Keratinocyte (primary cell): Measurements from ENCODE around the gene FGFR3. TPM values are rescaled to one million over a fixed set of nuclear protein-coding genes. Genes with fewer than 3 reads are reported as not detected.

Source experiments
- DNase-seq: peaks from one replicate; pipeline ENCODE4 v3.0.0-alpha.2; 2011; ENCODE audit warnings: low read depth, missing footprints, low spot score
- FAIRE-seq: peaks from 2 replicates; lab custom pipeline; 2011; peaks lifted over from hg19 to GRCh38; lab: Jason Lieb, UNC
- H2AFZ ChIP-seq: 2 replicates; pipeline ENCODE4 v1.6.0; 2012; ENCODE audit warnings: low read length, control low read depth, inconsistent platforms; ENCODE audit not compliant: control insufficient read depth
- H3K27ac ChIP-seq: 2 replicates; pipeline ENCODE4 v1.5.1; 2011; ENCODE audit warnings: low read length; ENCODE audit not compliant: control insufficient read depth, insufficient read depth
- H3K27me3 ChIP-seq: 3 replicates; pipeline ENCODE4 v1.6.0; 2011; ENCODE audit warnings: low read length; ENCODE audit not compliant: control insufficient read depth, insufficient read depth; ENCODE audit errors: extremely low read depth
- H3K36me3 ChIP-seq, 2 experiments: 2 replicates in 1 of 2; 3 replicates in 1 of 2; pipeline ENCODE4 v1.5.1; 2011; ENCODE audit warnings: low read length in 2 of 2, mild to moderate bottlenecking in 1 of 2; ENCODE audit not compliant: control insufficient read depth in 2 of 2, insufficient read depth in 2 of 2; ENCODE audit errors: extremely low read depth in 1 of 2
- H3K4me1 ChIP-seq: 3 replicates; pipeline ENCODE4 v1.5.1; 2011; ENCODE audit warnings: low read length; ENCODE audit not compliant: control insufficient read depth, insufficient read depth; ENCODE audit errors: extremely low read depth
- H3K4me2 ChIP-seq: 3 replicates; pipeline ENCODE4 v1.6.0; 2011; ENCODE audit warnings: low read depth, low read length; ENCODE audit not compliant: control insufficient read depth, insufficient read depth; ENCODE audit errors: extremely low read depth
- H3K4me3 ChIP-seq, 3 experiments: fragments of 200-600 bp in 1 of 3; sonication (generic) in 1 of 3; 2 replicates in 2 of 3; 3 replicates in 1 of 3; pipeline ENCODE4 v1.5.1; 2011 to 2016; ENCODE audit warnings: low read length in 3 of 3, mild to moderate bottlenecking in 3 of 3, control low read depth in 2 of 3, inconsistent platforms in 1 of 3, low read depth in 1 of 3, mixed read lengths in 1 of 3, mixed run types in 1 of 3, moderate library complexity in 1 of 3; ENCODE audit not compliant: control insufficient read depth in 2 of 3, insufficient read depth in 2 of 3; ENCODE audit errors: extremely low read depth in 1 of 3
- H3K79me2 ChIP-seq: 2 replicates; pipeline ENCODE4 v1.6.0; 2012; ENCODE audit warnings: low read length; ENCODE audit not compliant: control insufficient read depth, insufficient read depth
- H3K9ac ChIP-seq: 3 replicates; pipeline ENCODE4 v1.6.0; 2011; ENCODE audit warnings: low read length; ENCODE audit not compliant: control insufficient read depth, insufficient read depth; ENCODE audit errors: extremely low read depth
- H3K9me1 ChIP-seq: 3 replicates; pipeline ENCODE4 v1.6.0; 2011; ENCODE audit warnings: low read length; ENCODE audit not compliant: control insufficient read depth, insufficient read depth; ENCODE audit errors: extremely low read depth
- H3K9me3 ChIP-seq: 2 replicates; pipeline ENCODE4 v1.5.1; 2012; ENCODE audit warnings: low read depth, low read length; ENCODE audit not compliant: control insufficient read depth
- H4K20me1 ChIP-seq: 3 replicates; pipeline ENCODE4 v1.6.0; 2011; ENCODE audit warnings: low read length; ENCODE audit not compliant: control insufficient read depth, insufficient read depth; ENCODE audit errors: extremely low read depth
- EZH2 ChIP-seq: IDR thresholded peaks from one replicate; pipeline ENCODE4 v1.6.1; 2012; ENCODE audit warnings: inconsistent platforms, mild to moderate bottlenecking, low read length, moderate library complexity
- dilution Hi-C: fragments of 300-500 bp; cut with MboI; formaldehyde crosslinking; loops from one replicate; pipeline ENCODE4 v1.7.0; 2020; ENCODE audit warnings: low sequenced_read_pairs; ENCODE audit not compliant: extremely low pct_ligation_motif_present
- polyA minus RNA-seq, 3 experiments: library from RNA; depleted of rRNA, polyadenylated mRNA; stranded (reverse); fragments of >200 nt; gene quantifications; 1 replicate in 1 of 3; 2 replicates in 1 of 3; 3 replicates in 1 of 3; pipeline ENCODE4 v1.2.3, GENCODE V29; 2011
- polyA plus RNA-seq, 5 experiments: library from polyadenylated mRNA; depleted of rRNA in 3 of 5; stranded (reverse) in 3 of 5; stranded (forward) in 1 of 5; unstranded in 1 of 5; fragments of >200 nt; gene quantifications; 1 replicate in 1 of 5; 2 replicates in 3 of 5; 3 replicates in 1 of 5; pipeline versions ENCODE4 v1.2.1 to v1.2.3, GENCODE V29; 2011 to 2012; ENCODE audit warnings: missing spikeins in 2 of 5, low read depth in 1 of 5, low replicate concordance in 1 of 5
- TF ChIP-seq, protein P1 (sequence below), 3 experiments: IDR thresholded peaks in 1 of 3; conservative IDR thresholded peaks in 1 of 3; optimal IDR thresholded peaks in 1 of 3; 2 replicates in 2 of 3; 3 replicates in 1 of 3; pipeline versions ENCODE3 to v1.5.1; 2011; ENCODE audit warnings: low read length in 3 of 3, mild to moderate bottlenecking in 3 of 3, moderate library complexity in 2 of 3, control low read depth in 1 of 3, inconsistent platforms in 1 of 3; ENCODE audit not compliant: insufficient read depth in 2 of 3; ENCODE audit errors: extremely low read depth in 1 of 3

The FGFR3 gene
- 26.4 to 109 TPM (median 45.2 TPM) in 3 replicates for polyA plus RNA-seq
- polyA plus RNA-seq (2011; ENCODE audit: low read depth) = 11.8 TPM
- 7.4 and 22.2 TPM in 2 replicates for polyA plus RNA-seq (2011; cell fraction: cytosol; rRNA removed)
- 81.0 and 130 TPM in 2 replicates for polyA plus RNA-seq (2011; cell fraction: nucleus; rRNA removed)
- polyA plus RNA-seq (2012; ENCODE audit: low replicate concordance) = 21.7 and 47.7 TPM in 2 replicates
- polyA minus RNA-seq = 23.6 to 54.4 TPM (median 30.3 TPM) in 3 replicates
- 159 TPM for polyA minus RNA-seq (2011; cell fraction: cytosol; rRNA and poly(A)+ RNA removed)
- 142 and 169 TPM in 2 replicates for polyA minus RNA-seq (2011; cell fraction: nucleus; rRNA and poly(A)+ RNA removed)

DNA sequence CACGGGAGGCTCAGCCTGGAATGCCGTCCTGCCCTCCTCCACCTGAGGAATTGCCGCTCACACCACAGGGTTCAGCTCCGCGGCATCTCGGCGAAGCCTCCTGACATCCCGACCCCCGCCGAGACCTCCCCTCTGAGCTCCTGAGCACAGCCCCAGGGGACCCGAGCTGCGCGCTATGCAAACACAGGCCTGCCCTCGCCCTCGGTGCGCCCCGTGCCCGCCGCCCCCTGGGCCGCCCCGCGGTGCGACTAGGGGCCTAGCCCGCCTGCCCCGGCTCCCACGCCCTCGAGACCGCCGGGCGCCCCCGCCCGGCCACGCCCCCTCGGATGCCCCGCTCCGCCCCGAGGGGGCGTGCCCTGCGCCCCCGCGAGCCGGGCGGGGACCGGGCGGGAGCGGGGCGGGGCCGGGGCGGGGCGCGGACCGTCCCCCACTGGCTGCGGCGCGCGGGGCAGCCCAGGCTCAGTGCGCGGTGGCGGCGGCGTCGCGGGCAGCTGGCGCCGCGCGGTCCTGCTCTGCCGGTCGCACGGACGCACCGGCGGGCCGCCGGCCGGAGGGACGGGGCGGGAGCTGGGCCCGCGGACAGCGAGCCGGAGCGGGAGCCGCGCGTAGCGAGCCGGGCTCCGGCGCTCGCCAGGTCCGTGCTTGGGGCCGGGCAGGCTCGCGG lies at the start of gene FGFR3:
FGFR3 (plus strand) TSS at position 462 of the 664 bp plus-strand sequence. CDS start 642 bp downstream, outside the sequence.
- Histone ChIP-seq H3K9ac (peak within 1 kb of the TSS; percentile 65), H3K27ac (no peak within 1 kb of the TSS), H3K4me2 (peak within 1 kb of the TSS; percentile 73), H3K36me3 (peaks cover 3 to 5% of the 10 kb centered on the region in 2 experiments), H3K27me3 (peaks cover 8% of the 10 kb centered on the region), H3K9me3 (no peaks in the 10 kb centered on the region), H2AFZ (no peak within 1 kb of the TSS), H3K9me1 (no peaks in the 10 kb centered on the region), H3K4me3 (peak within 1 kb of the TSS; percentile 68 to 84 (median 72)), H3K79me2 (peaks cover 24% of the 10 kb centered on the region), H4K20me1 (peaks cover 8% of the 10 kb centered on the region), H3K4me1 (peaks cover 27% of the 10 kb centered on the region)
- dilution Hi-C loops = no loop called here
- FAIRE-seq (no peak), DNase-seq (no peak)
- no peak for TF ChIP-seq EZH2
- TF ChIP-seq, protein P1, sequence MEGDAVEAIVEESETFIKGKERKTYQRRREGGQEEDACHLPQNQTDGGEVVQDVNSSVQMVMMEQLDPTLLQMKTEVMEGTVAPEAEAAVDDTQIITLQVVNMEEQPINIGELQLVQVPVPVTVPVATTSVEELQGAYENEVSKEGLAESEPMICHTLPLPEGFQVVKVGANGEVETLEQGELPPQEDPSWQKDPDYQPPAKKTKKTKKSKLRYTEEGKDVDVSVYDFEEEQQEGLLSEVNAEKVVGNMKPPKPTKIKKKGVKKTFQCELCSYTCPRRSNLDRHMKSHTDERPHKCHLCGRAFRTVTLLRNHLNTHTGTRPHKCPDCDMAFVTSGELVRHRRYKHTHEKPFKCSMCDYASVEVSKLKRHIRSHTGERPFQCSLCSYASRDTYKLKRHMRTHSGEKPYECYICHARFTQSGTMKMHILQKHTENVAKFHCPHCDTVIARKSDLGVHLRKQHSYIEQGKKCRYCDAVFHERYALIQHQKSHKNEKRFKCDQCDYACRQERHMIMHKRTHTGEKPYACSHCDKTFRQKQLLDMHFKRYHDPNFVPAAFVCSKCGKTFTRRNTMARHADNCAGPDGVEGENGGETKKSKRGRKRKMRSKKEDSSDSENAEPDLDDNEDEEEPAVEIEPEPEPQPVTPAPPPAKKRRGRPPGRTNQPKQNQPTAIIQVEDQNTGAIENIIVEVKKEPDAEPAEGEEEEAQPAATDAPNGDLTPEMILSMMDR (optimal IDR thresholded peaks at IDR 0.05 in 1 of 3, IDR thresholded peaks at IDR 0.05 in 1 of 3, conservative IDR thresholded peaks at IDR 0.05 in 1 of 3; ENCODE audit: extremely low read depth in 1 of 3, insufficient read depth in 2 of 3, low read length in 3 of 3) = no peak

DNA sequence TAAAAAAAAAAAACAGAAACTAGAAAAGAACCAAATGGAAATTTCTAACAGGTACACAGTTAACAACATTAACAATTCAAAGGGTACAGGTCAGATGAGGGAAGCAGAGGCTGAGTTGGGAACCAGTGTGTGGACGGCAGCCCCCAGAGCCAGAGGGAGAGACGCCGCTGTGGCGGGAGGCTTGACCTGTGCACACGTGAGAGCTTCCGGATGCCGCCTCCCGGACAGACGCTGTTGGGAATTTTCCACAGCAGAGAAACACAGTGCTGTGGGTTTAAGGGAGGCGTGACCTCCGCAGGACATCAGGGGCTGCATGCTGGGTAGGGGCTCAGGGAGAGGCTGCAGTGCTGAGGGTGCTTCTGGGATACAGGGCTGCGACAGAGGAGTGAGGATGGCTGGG lies 49.5 kb upstream of the FGFR3 start:
- H3K27ac ChIP-seq = no peak overlapping the region
- FAIRE-seq (no peak), DNase-seq (no peak)
- H2AFZ ChIP-seq = no peak overlapping the region
- H3K79me2 ChIP-seq = no peaks in the 10 kb centered on the region
- H3K4me1 ChIP-seq = peaks cover 3% of the 10 kb centered on the region
- no peak overlapping the region for H3K4me3 ChIP-seq
- dilution Hi-C loops = no loop called here
- TF ChIP-seq EZH2 = no peak
- TF ChIP-seq, protein P1 (optimal IDR thresholded peaks at IDR 0.05 in 1 of 3, IDR thresholded peaks at IDR 0.05 in 1 of 3, conservative IDR thresholded peaks at IDR 0.05 in 1 of 3; ENCODE audit: extremely low read depth in 1 of 3, insufficient read depth in 2 of 3, low read length in 3 of 3) = no peak
- H3K9me3 ChIP-seq = peaks cover 3% of the 10 kb centered on the region
- H3K4me2 ChIP-seq = no peak overlapping the region
- H3K27me3 ChIP-seq = no peaks in the 10 kb centered on the region
- H3K9ac ChIP-seq = no peak overlapping the region
- H4K20me1 ChIP-seq = no peaks in the 10 kb centered on the region
- no peaks in the 10 kb centered on the region for H3K9me1 ChIP-seq
- peaks cover 4 to 21% of the 10 kb centered on the region in 2 experiments for H3K36me3 ChIP-seq
